SU-DHL-6 (cell line): ENCODE results near the gene KCNQ4.

Experiments
- EZH2phosphoT487 ChIP-seq: fragments of 200-600 bp; sonication (generic), shearing (Covaris generic); conservative IDR thresholded peaks from 2 replicates; pipeline ENCODE4 v1.6.1; 2018; ENCODE audit warnings: mild to moderate bottlenecking, antibody characterized with exemption, low read length, moderate library complexity, mixed read lengths
- TF ChIP-seq, protein P1 (sequence below): fragments of 200-600 bp; sonication (generic); IDR thresholded peaks from one replicate; pipeline ENCODE4 v1.5.1; 2017; ENCODE audit warnings: antibody characterized with exemption, mild to moderate bottlenecking, low read length, moderate library complexity; ENCODE audit not compliant: insufficient read depth, poor library complexity, severe bottlenecking

DNA sequence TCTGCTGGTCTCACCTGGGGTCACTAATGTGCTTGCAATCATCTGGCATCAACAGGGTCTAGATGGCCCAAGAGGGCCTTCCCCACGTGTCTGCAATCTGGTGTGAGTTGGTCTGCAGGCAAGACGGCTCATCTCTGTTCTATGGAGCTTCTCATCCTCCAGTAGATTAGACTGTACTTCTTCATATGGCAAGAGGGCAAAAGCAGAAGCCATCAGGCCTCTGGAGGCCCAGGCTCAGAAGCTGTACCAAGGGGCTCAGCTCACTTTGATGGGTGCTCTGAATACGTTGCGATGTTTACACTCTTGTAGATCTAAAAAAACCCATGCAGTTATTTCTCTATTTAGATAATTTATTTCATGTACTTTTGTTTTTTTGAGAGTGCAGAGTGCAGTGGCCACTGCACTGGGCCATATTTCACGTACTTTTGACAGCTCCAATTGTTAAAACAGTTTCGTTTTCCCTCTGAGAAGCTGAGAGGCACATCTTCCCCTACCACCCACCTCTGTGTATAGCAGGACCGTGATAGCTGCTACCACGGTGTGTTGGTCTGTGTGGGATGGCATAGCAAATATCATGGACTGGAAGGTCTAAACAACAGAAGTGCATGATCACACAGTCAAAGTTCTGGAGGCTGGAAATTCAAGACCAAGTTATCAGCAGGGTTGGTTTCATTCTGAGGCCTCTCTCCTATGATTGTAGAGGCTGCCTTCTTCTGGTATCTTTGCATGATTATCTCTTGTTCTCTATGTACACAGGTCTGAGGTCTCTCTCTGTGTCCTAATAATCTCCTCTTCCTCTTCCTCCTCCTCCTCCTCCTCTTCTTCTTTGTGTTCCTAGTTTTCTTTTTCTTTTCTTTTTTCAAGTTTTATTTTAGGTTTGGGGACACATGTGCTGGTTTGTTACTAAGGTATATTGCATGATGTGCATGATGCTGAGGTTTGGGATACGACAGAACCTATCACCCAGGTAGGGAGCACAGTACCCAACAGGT, 61.6 kb downstream of the KCNQ4 start:
- TF ChIP-seq, protein P1, sequence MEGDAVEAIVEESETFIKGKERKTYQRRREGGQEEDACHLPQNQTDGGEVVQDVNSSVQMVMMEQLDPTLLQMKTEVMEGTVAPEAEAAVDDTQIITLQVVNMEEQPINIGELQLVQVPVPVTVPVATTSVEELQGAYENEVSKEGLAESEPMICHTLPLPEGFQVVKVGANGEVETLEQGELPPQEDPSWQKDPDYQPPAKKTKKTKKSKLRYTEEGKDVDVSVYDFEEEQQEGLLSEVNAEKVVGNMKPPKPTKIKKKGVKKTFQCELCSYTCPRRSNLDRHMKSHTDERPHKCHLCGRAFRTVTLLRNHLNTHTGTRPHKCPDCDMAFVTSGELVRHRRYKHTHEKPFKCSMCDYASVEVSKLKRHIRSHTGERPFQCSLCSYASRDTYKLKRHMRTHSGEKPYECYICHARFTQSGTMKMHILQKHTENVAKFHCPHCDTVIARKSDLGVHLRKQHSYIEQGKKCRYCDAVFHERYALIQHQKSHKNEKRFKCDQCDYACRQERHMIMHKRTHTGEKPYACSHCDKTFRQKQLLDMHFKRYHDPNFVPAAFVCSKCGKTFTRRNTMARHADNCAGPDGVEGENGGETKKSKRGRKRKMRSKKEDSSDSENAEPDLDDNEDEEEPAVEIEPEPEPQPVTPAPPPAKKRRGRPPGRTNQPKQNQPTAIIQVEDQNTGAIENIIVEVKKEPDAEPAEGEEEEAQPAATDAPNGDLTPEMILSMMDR: no peak
- TF ChIP-seq EZH2phosphoT487: no peak
